Smooth muscle cell (in vitro differentiated cells): Measurements from ENCODE around the gene MOCS2. TPM values are rescaled to one million over a fixed set of nuclear protein-coding genes. Genes with fewer than 3 reads are reported as not detected.

Experiments used
- DNase-seq: peaks from one replicate; lab custom pipeline; 2025; ENCODE audit not compliant: unreplicated experiment; lab: John Stamatoyannopoulos, UW
- H2AFZ ChIP-seq: fragments of 200-600 bp; sonication (generic); 2 replicates; pipeline ENCODE4 v1.6.0; 2016; ENCODE audit warnings: antibody characterized with exemption, low read depth, mild to moderate bottlenecking
- H3F3A ChIP-seq: fragments of 200-600 bp; sonication (generic); 2 replicates; pipeline ENCODE4 v1.6.0; 2017; ENCODE audit warnings: antibody characterized with exemption, low read depth
- H3K27ac ChIP-seq: fragments of 200-600 bp; sonication (generic); 2 replicates; pipeline ENCODE4 v1.5.1; 2016; ENCODE audit warnings: low read depth, mild to moderate bottlenecking
- H3K27me3 ChIP-seq: fragments of 200-600 bp; sonication (generic); 2 replicates; pipeline ENCODE4 v1.6.1; 2016; ENCODE audit warnings: low read depth, mild to moderate bottlenecking
- H3K36me3 ChIP-seq: fragments of 200-600 bp; sonication (generic); 2 replicates; pipeline ENCODE4 v1.5.1; 2016; ENCODE audit warnings: low read depth
- H3K4me1 ChIP-seq: fragments of 200-600 bp; sonication (generic); 2 replicates; pipeline ENCODE4 v1.5.1; 2016; ENCODE audit warnings: low read depth
- H3K4me2 ChIP-seq: fragments of 200-600 bp; sonication (generic); 2 replicates; pipeline ENCODE4 v1.6.0; 2016; ENCODE audit warnings: mild to moderate bottlenecking
- H3K4me3 ChIP-seq: fragments of 200-600 bp; sonication (generic); 2 replicates; pipeline ENCODE4 v1.5.1; 2016; ENCODE audit warnings: mild to moderate bottlenecking
- H3K79me2 ChIP-seq: fragments of 200-600 bp; sonication (generic); 2 replicates; pipeline ENCODE4 v1.6.0; 2016; ENCODE audit warnings: low read depth, mild to moderate bottlenecking
- H3K9ac ChIP-seq: fragments of 200-600 bp; sonication (generic); 2 replicates; pipeline ENCODE4 v1.6.0; 2016; ENCODE audit warnings: low read depth
- H3K9me3 ChIP-seq: fragments of 200-600 bp; sonication (generic); replicated peaks from 2 replicates; pipeline ENCODE4 v1.5.1; 2016; ENCODE audit warnings: low read depth
- H4K20me1 ChIP-seq: fragments of 200-600 bp; sonication (generic); 2 replicates; pipeline ENCODE4 v1.6.0; 2016; ENCODE audit warnings: low read depth
- CTCF ChIP-seq: fragments of 200-600 bp; sonication (generic); IDR thresholded peaks from 2 replicates; pipeline ENCODE4 v1.5.1; 2017; ENCODE audit warnings: borderline replicate concordance, mild to moderate bottlenecking, antibody characterized with exemption; ENCODE audit not compliant: insufficient read depth, poor library complexity, severe bottlenecking
- WGBS: methylation state at CpG from one replicate; pipeline ENCODE4 v1.1.7; 2016; ENCODE audit warnings: low lambda C conversion rate; 5-methylcytosine and 5-hydroxymethylcytosine counted together
- polyA plus RNA-seq: library from polyadenylated mRNA; unstranded; fragments of >200 nt; fragmentation: Nextera tagmentation; extraction: Ambion mirVana; gene quantifications from 2 replicates; pipeline ENCODE4 v1.2.1, GENCODE V29; 2016
- total RNA-seq: library from RNA; depleted of rRNA; stranded (reverse); fragments of >200 nt; gene quantifications from 2 replicates; pipeline ENCODE4 v1.2.3, GENCODE V29; 2014

The MOCS2 gene
- total and polyA plus RNA-seq, 2 experiments from 2014 or later: 44.8 to 56.3 TPM

- no peaks in the 10 kb centered on the region for H3K79me2 ChIP-seq
- no peaks in the 10 kb centered on the region for H3K4me1 ChIP-seq
- H3K36me3 ChIP-seq: no peaks in the 10 kb centered on the region
- no peak overlapping the region for H3K4me2 ChIP-seq
- no peaks in the 10 kb centered on the region for H3F3A ChIP-seq
- H3K27me3 ChIP-seq: no peaks in the 10 kb centered on the region
- H3K9me3 ChIP-seq: no peaks in the 10 kb centered on the region
- no peak overlapping the region for H3K4me3 ChIP-seq
- no peak for DNase-seq
- no peak overlapping the region for H3K27ac ChIP-seq
- H4K20me1 ChIP-seq: no peaks in the 10 kb centered on the region
- no peak for TF ChIP-seq CTCF
- H3K9ac ChIP-seq: no peak overlapping the region
- WGBS: 96% methylated on average over 1 of the region's 1 CpG
- no peak overlapping the region for H2AFZ ChIP-seq
These were observed 21.9 kb downstream of the MOCS2 start for GRCh38 chr5:53087621-53088121.

GRCh38 chr5:53087171-53087570 is 22.4 kb downstream of the MOCS2 start:
- no peak overlapping the region for H3K9ac ChIP-seq

GRCh38 chr5:53084546-53085255 is 24.9 kb downstream of the MOCS2 start:
- no peaks in the 10 kb centered on the region for H3K4me1 ChIP-seq
- no peaks in the 10 kb centered on the region for H3K27me3 ChIP-seq
- no peaks in the 10 kb centered on the region for H3F3A ChIP-seq
- no peak overlapping the region for H3K27ac ChIP-seq
- H4K20me1 ChIP-seq: no peaks in the 10 kb centered on the region
- H3K36me3 ChIP-seq: no peaks in the 10 kb centered on the region
- H3K9me3 ChIP-seq: no peaks in the 10 kb centered on the region
- H3K4me3 ChIP-seq: no peak overlapping the region
- no peak overlapping the region for H3K9ac ChIP-seq
- no peaks in the 10 kb centered on the region for H3K79me2 ChIP-seq
- no peak overlapping the region for H3K4me2 ChIP-seq
- no peak for TF ChIP-seq CTCF
- H2AFZ ChIP-seq: no peak overlapping the region
- 89% methylated on average over 4 of the region's 4 CpGs for WGBS
- no peak for DNase-seq

More at GRCh38 chr5:53087171-53087570, 22.4 kb downstream of the MOCS2 start:
- H3K9me3 ChIP-seq: no peaks in the 10 kb centered on the region
- WGBS: 95% methylated on average over 1 of the region's 1 CpG
- no peaks in the 10 kb centered on the region for H3K79me2 ChIP-seq
- H3F3A ChIP-seq: no peaks in the 10 kb centered on the region
- H3K4me2 ChIP-seq: no peak overlapping the region
- H3K4me3 ChIP-seq: no peak overlapping the region
- H3K36me3 ChIP-seq: no peaks in the 10 kb centered on the region
- H3K27me3 ChIP-seq: no peaks in the 10 kb centered on the region
- no peaks in the 10 kb centered on the region for H3K4me1 ChIP-seq
- no peak overlapping the region for H2AFZ ChIP-seq
- no peak for DNase-seq
- H3K27ac ChIP-seq: no peak overlapping the region
- no peaks in the 10 kb centered on the region for H4K20me1 ChIP-seq
- TF ChIP-seq CTCF: no peak

GRCh38 chr5:53083927-53084326 is 25.6 kb downstream of the MOCS2 start:
- Histone ChIP-seq H3K9ac (no peak overlapping the region), H3F3A (no peaks in the 10 kb centered on the region), H3K36me3 (no peaks in the 10 kb centered on the region), H4K20me1 (no peaks in the 10 kb centered on the region), H3K27me3 (no peaks in the 10 kb centered on the region), H3K27ac (no peak overlapping the region), H2AFZ (no peak overlapping the region), H3K79me2 (no peaks in the 10 kb centered on the region), H3K4me3 (no peak overlapping the region), H3K4me2 (no peak overlapping the region), H3K9me3 (no peaks in the 10 kb centered on the region), H3K4me1 (no peaks in the 10 kb centered on the region)
- no peak for TF ChIP-seq CTCF
- DNase-seq: no peak
